ENCODE results near the gene TSPEAR. TPM values are rescaled to one million over a fixed set of nuclear protein-coding genes. Genes with fewer than 3 reads are reported as not detected.

TSPEAR gene
- total RNA-seq, 4 donors from 2014 or later = not detected

GRCh38 chr21:44460441-44460755 is 251.0 kb downstream of the TSPEAR start:
- Histone ChIP-seq H3K9me3 (no peaks in the 10 kb centered on the region), H3K4me3 (no peak overlapping the region), H3K27ac (no peak overlapping the region), H3K27me3 (no peaks in the 10 kb centered on the region), H3K36me3 (no peaks in the 10 kb centered on the region), H3K4me1 (peaks cover 0 to 7% (median 5%) of the 10 kb centered on the region in 4 donors)
- intact Hi-C loops (cut with DNase I; ENCODE audit: low total_unique reads) (no loop called here), in situ Hi-C loops (cut with MboI; ENCODE audit: low pct_ligation_motif_present in 1 of 4, low pct_unique_long_range_greater_than_20kb in 1 of 4, low sequenced_read_pairs in 3 of 4) (loop anchor here in 1 of 4 donors (25.0 kb wide), 1 partner anchor 198 kb away; the partner anchor contains the start of gene DNMT3L)
- no peak for TF ChIP-seq POLR2A (IDR thresholded peaks at IDR 0.05)
- TF ChIP-seq EP300 (IDR thresholded peaks at IDR 0.05; ENCODE audit: low read depth) = no peak
- no peak for TF ChIP-seq CTCF (IDR thresholded peaks at IDR 0.05)
- no peak for TF ChIP-seq POLR2AphosphoS5 (IDR thresholded peaks at IDR 0.05)
- 87 to 100% methylated on average over 2 to 8 of the region's 8 CpGs for WGBS, 2 donors (ENCODE audit: low coverage in 1 of 2)
- DNase-seq = no peak

DNA sequence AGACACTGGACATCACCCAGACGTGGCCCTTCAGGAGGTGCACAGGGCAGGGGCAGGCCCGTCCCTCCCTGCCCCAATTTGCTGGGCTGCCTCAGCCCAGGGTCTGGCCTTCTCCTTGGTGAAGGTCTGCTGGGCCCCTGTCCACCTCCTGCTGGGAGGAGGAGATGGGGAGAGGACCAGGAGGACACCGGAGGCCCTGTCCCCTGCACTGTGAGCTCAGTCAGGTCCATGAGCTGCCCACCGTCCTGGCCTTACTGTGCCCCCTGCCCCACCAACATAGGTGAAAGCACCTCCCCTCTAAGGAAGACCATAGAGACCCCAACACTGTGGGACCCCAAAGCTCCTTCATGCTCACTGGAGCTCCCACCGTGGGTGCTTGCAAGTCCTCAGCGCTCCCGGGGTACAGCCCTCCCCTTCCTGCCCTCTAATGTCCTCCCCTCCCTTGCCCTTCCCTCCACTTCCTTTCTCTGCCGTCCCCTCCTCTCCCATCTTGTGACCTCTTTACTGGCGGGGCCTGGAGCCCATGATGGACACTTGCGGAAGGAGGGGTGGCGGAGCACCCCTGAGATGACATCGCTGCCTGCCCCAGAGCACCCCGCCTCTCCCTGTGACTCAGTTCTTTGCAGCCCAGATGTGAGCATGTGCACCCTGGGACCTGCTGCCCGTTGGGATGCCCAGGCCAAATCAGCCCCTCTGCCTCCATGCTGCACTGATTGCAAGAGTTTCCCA is 251.5 kb downstream of the TSPEAR start:
- no peak overlapping the region for H3K4me3 ChIP-seq
- H3K27me3 ChIP-seq = no peaks in the 10 kb centered on the region
- intact Hi-C loops (cut with DNase I; ENCODE audit: low total_unique reads) (loop anchor here (10.0 kb wide), 1 partner anchor 125 kb away; the partner anchor contains the start of gene CFAP410), in situ Hi-C loops (cut with MboI; ENCODE audit: low pct_ligation_motif_present in 1 of 4, low pct_unique_long_range_greater_than_20kb in 1 of 4, low sequenced_read_pairs in 3 of 4) (loop anchor here in 2 of 4 donors (10.0 to 25.0 kb wide), 2 partner anchors 115 to 198 kb away; partner anchors contain the start of gene DNMT3L (in 1 of the 2))
- no peak for DNase-seq
- H3K4me1 ChIP-seq = peaks cover 0 to 9% (median 7%) of the 10 kb centered on the region in 4 donors
- 83% methylated on average over 14 of the region's 14 CpGs; no CpG with 5 or more reads in 1 of the 2 donors for WGBS, 2 donors (ENCODE audit: low coverage in 1 of 2)
- no peak for TF ChIP-seq POLR2A (IDR thresholded peaks at IDR 0.05)
- TF ChIP-seq EP300 (IDR thresholded peaks at IDR 0.05; ENCODE audit: low read depth) = no peak
- no peak for TF ChIP-seq POLR2AphosphoS5 (IDR thresholded peaks at IDR 0.05)
- no peak for TF ChIP-seq CTCF (IDR thresholded peaks at IDR 0.05)
- H3K36me3 ChIP-seq = no peaks in the 10 kb centered on the region
- H3K27ac ChIP-seq = no peak overlapping the region
- no peaks in the 10 kb centered on the region for H3K9me3 ChIP-seq

DNA sequence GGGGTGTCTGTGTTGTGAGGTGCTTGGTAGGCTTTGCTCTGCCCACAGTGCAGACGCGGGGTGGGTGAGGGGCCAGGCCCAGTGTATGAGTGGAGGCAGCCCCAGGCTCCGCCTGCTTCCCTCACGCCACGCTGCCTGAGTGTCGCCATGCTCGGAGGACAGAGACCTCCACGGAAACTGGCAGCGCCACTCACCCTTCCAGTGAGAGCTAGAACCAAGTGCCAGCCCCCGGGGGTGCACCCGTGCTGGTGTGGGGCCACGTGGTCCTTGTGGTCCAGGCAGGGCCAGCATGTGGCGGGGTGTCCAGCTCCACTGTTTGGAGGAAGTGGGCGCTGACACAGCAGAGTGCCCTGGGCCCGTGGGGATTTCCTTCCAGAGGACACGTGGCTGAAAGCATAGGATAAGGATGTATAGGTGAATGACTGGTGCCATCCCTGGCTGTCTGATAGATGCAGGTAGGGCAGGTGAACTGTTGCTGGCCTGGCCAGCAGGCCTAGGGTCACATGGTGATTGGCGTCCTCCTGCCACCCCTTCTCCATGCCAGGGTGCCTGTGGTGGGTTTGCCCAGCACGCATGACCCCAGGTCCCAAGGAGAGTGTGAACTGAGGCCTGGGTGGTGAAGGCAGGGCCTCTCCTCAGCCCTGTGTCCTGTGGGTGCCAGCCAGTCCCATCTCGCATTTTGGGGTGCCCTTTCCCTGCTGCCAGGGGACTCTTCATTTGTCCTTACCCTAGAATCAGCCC is 252.2 kb downstream of the TSPEAR start:
- H3K27me3 ChIP-seq = no peaks in the 10 kb centered on the region
- no peak overlapping the region for H3K4me3 ChIP-seq
- no peaks in the 10 kb centered on the region for H3K36me3 ChIP-seq
- no peak for DNase-seq
- 90% methylated on average over 18 of the region's 19 CpGs; no CpG with 5 or more reads in 1 of the 2 donors for WGBS, 2 donors (ENCODE audit: low coverage in 1 of 2)
- intact Hi-C loops (cut with DNase I; ENCODE audit: low total_unique reads) (loop anchor here (10.0 kb wide), 1 partner anchor 124 kb away; the partner anchor contains the start of gene CFAP410), in situ Hi-C loops (cut with MboI; ENCODE audit: low pct_ligation_motif_present in 1 of 4, low pct_unique_long_range_greater_than_20kb in 1 of 4, low sequenced_read_pairs in 3 of 4) (loop anchor here in 2 of 4 donors (10.0 to 25.0 kb wide), 2 partner anchors 114 to 197 kb away; partner anchors contain the start of gene DNMT3L (in 1 of the 2))
- H3K9me3 ChIP-seq = no peaks in the 10 kb centered on the region
- TF ChIP-seq POLR2A (IDR thresholded peaks at IDR 0.05) (no peak), CTCF (IDR thresholded peaks at IDR 0.05) (no peak), POLR2AphosphoS5 (IDR thresholded peaks at IDR 0.05) (no peak), EP300 (IDR thresholded peaks at IDR 0.05; ENCODE audit: low read depth) (no peak)
- peaks cover 0 to 10% (median 7%) of the 10 kb centered on the region in 4 donors for H3K4me1 ChIP-seq
- no peak overlapping the region for H3K27ac ChIP-seq
